Testis (tissue), 3 donors: ENCODE data around the gene KATNAL1. TPM values are rescaled to one million over a fixed set of nuclear protein-coding genes. Genes with fewer than 3 reads are reported as not detected.
"Not testable (repeated sequence)": the region's sequence is repeated elsewhere in the genome, so short reads cannot be mapped to it uniquely, and the experiment has no call there.

Experiments used
- DNase-seq: peaks from one replicate; pipeline ENCODE4 v3.0.0-alpha.2; 2019
- H3K27ac ChIP-seq, 2 donors: fragments of 200-600 bp; sonication (generic); one replicate each; pipeline ENCODE4 v1.5.1; 2019
- H3K27me3 ChIP-seq: fragments of 200-600 bp; sonication (generic); one replicate; pipeline ENCODE4 v1.5.1; 2019
- H3K36me3 ChIP-seq: fragments of 200-600 bp; sonication (generic); one replicate; pipeline ENCODE4 v1.5.1; 2017; ENCODE audit warnings: low read depth; ENCODE audit errors: missing control alignments
- H3K4me1 ChIP-seq: fragments of 200-600 bp; sonication (generic); one replicate; pipeline ENCODE4 v1.5.1; 2019
- H3K4me3 ChIP-seq, 2 donors: fragments of 200-600 bp; sonication (generic); one replicate each; pipeline ENCODE4 v1.5.1; 2017 to 2019
- H3K9me3 ChIP-seq: fragments of 200-600 bp; sonication (generic); one replicate; pipeline ENCODE4 v1.5.1; 2017
- POLR2A ChIP-seq: fragments of 450-650 bp; IDR thresholded peaks from one replicate; pipeline ENCODE4 v1.6.1; 2017; ENCODE audit warnings: antibody characterized with exemption, mild to moderate bottlenecking, moderate library complexity
- WGBS, 2 donors: methylation state at CpG; one replicate each; pipeline ENCODE4 v1.1.5; 2018; 5-methylcytosine and 5-hydroxymethylcytosine counted together
- intact Hi-C: fragments of 100-400 bp; cut with DNase I; formaldehyde crosslinking; loops from one replicate; pipeline ENCODE4 v1.15.1; 2023; ENCODE audit warnings: low total_unique reads
- polyA plus RNA-seq: library from polyadenylated mRNA; stranded (reverse); fragments of 350-450 nt; fragmentation: Illumina TruSeq; extraction: RNeasy Lipid Tissue Mini Kit (QIAGEN cat#74804); gene quantifications from one replicate; pipeline ENCODE4 v1.2.3, GENCODE V29; 2014; ENCODE audit warnings: low read depth, low replicate concordance; ENCODE audit not compliant: insufficient read depth
- total RNA-seq, 2 donors: library from RNA; depleted of rRNA; stranded (reverse); fragments of >200 nt; gene quantifications; one replicate each; pipeline ENCODE4 v1.2.3, GENCODE V29; 2016
- TF ChIP-seq, protein P1 (sequence below), 3 experiments: fragments of 450-650 bp in 2 of 3; fragments of 200-600 bp in 1 of 3; sonication (generic) in 1 of 3; IDR thresholded peaks; one replicate each; pipeline ENCODE4 v1.5.1; 2016 to 2019; ENCODE audit warnings: antibody characterized with exemption in 3 of 3, mild to moderate bottlenecking in 2 of 3, moderate library complexity in 1 of 3

KATNAL1 gene
- total and polyA plus RNA-seq, 3 donors from 2014 or later, result 19.0 to 40.5 (median 20.1) TPM

DNA sequence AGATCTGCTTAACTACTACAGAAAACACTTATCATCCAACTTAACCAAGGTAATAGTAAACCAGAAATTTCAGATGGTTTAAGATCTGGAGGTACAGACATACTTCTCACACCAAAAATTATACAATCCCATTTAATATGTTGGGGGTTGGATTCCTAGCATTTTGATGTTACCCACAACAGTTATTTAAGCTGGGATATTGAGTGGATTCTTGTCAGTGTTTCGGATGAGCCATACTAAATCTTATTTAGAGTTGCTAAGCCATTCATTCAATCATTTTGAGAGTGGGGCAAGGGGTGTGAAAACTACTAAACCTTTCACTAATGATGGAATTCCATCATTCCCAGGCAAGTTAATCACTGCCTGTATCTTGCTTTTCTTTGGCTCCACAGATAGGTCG is 40.6 kb downstream of the KATNAL1 start:
- no peak for TF ChIP-seq POLR2A
- TF ChIP-seq, protein P1, sequence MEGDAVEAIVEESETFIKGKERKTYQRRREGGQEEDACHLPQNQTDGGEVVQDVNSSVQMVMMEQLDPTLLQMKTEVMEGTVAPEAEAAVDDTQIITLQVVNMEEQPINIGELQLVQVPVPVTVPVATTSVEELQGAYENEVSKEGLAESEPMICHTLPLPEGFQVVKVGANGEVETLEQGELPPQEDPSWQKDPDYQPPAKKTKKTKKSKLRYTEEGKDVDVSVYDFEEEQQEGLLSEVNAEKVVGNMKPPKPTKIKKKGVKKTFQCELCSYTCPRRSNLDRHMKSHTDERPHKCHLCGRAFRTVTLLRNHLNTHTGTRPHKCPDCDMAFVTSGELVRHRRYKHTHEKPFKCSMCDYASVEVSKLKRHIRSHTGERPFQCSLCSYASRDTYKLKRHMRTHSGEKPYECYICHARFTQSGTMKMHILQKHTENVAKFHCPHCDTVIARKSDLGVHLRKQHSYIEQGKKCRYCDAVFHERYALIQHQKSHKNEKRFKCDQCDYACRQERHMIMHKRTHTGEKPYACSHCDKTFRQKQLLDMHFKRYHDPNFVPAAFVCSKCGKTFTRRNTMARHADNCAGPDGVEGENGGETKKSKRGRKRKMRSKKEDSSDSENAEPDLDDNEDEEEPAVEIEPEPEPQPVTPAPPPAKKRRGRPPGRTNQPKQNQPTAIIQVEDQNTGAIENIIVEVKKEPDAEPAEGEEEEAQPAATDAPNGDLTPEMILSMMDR (IDR thresholded peaks at IDR 0.05), result no peak
- H3K27ac ChIP-seq, result no peak overlapping the region

DNA sequence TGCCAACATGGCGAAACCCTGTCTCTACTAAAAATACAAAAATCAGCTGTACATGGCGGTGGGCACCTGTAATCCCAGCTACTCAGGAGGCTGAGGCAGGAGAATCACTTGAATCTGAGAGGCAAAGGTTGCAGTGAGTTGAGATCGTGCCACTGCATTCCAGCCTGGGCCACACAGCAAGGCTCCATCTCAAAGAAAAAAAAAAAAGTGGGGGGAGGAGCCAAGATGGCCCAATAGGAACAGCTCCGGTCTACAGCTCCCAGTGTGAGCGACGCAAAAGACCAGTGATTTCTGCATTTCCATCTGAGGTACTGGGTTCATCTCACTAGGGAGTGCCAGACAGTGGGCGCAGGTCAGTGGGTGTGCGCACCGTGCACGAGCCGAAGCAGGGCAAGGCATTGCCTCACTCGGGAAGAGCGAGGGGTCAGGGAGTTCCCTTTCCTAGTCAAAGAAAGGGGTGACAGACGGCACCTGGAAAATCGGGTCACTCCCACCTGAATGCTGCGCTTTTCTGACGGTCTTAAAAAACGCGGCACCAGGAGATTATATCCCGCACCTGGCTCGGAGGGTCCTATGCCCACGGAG is 48.1 kb downstream of the KATNAL1 start:
- WGBS, 2 donors, result 96% methylated on average over 22 of the region's 22 CpGs
- H3K36me3 ChIP-seq, DNase-seq, H3K9me3 ChIP-seq, intact Hi-C loops, H3K27ac ChIP-seq, H3K4me3 ChIP-seq, H3K27me3 ChIP-seq, H3K4me1 ChIP-seq: not testable (repeated sequence)

More for the DNA sequence above, 40.6 kb downstream of the KATNAL1 start:
- Histone ChIP-seq H3K9me3 (no peaks in the 10 kb centered on the region), H3K36me3 (no peaks in the 10 kb centered on the region), H3K27me3 (no peaks in the 10 kb centered on the region), H3K4me3 (no peak overlapping the region), H3K4me1 (no peaks in the 10 kb centered on the region)
- no peak for DNase-seq
- intact Hi-C loops, result no loop called here
- WGBS, 2 donors, result 77 to 81% methylated on average over 2 of the region's 2 CpGs

DNA sequence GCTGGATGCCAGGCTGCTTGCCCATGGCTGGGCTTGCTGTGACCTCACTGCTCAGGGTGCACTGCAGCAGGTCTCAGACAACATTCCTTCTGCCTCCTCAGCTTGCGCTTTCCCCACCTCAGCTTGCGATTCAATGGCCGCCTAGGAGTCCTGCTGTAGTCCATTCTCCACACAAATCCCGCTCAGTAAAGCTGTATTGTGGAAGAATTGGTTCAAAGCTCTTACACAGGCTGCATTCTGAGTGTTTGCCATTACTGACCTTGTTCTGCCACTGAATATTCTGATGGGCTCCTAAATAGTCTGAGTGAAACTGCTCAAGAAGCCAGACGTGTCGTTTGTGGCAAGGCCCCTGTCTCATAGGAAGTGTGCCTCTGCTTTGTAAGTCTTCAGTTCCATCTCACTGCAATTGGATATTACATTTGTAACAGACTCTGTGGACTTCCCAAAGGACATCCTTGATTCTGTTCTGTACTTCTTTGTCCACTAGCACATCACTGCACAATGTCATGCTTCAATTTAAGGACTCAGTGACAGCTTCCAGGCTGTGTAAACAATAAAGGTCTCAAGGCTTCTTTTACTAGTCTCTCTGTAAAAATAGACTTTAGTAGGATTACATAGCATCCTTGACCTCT is 49.8 kb downstream of the KATNAL1 start:
- Histone ChIP-seq H3K4me3 (no peak overlapping the region), H3K4me1 (no peaks in the 10 kb centered on the region), H3K27me3 (no peaks in the 10 kb centered on the region), H3K36me3 (no peaks in the 10 kb centered on the region), H3K9me3 (no peaks in the 10 kb centered on the region), H3K27ac (no peak overlapping the region)
- no peak for DNase-seq
- TF ChIP-seq, protein P1 (IDR thresholded peaks at IDR 0.05), result no peak
- TF ChIP-seq POLR2A, result no peak
- intact Hi-C loops, result no loop called here
- 75 to 85% methylated on average over 6 of the region's 6 CpGs for WGBS, 2 donors

DNA sequence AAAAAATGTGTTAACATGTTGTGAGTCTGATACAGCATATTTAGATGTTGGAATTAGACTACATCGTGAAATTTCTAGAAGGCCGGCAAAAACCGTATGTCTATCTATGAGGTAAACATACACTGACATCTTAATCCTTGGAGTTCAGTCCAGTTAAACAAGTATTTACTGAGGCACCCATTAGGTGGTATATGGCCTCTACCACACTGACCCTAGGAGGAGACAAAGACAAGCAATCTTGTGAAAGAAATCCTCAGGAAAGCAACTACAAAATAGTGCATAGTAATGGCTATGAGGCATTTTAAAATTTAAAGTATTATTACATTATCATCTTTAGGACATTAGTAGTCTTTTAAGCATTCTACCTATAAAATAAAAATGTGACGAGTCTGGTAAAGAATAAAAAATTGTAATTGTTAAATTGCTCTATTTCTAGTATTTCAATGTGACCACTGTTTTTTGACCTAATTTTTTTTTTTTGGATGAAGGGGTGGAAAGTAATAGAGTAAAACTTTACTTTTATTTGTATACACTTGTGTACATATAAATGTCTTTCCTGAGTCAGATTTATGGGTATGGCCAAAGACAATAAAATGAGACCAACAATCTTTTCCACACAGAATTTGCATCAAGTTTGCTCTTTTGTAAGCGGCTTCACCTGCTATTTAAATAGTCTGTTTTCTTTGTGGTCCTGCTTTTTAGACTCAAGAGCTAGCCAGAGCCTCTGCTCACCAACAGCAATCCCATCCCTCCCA is 50.5 kb downstream of the KATNAL1 start:
- intact Hi-C loops, result no loop called here
- Histone ChIP-seq H3K27me3 (no peaks in the 10 kb centered on the region), H3K4me1 (no peaks in the 10 kb centered on the region), H3K36me3 (no peaks in the 10 kb centered on the region), H3K27ac (no peak overlapping the region), H3K4me3 (no peak overlapping the region), H3K9me3 (no peaks in the 10 kb centered on the region)
- DNase-seq, result no peak
- TF ChIP-seq, protein P1 (IDR thresholded peaks at IDR 0.05), result no peak
- WGBS, 2 donors, result 90 to 96% methylated on average over 5 of the region's 5 CpGs

DNA sequence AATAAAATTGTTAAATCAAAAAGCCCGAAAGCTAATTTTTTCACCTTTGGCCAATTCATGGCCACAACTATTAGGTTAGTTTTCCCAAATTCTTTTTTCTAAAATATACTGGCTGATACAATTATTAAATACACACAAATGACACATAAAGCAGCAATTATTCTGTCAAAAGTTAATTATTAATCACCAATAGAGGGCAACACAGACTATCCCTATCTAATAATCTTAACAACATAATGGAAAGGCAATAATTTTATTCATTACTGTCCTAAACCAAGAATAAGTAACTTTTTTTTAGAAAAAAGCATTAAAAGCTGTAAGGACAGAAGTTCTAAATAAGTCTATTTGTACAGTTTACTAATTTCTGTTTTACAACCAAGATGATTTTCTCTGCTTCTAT is 51.7 kb downstream of the KATNAL1 start:
- Histone ChIP-seq H3K4me3 (no peak overlapping the region), H3K27ac (no peak overlapping the region), H3K36me3 (no peaks in the 10 kb centered on the region), H3K4me1 (no peaks in the 10 kb centered on the region), H3K9me3 (no peaks in the 10 kb centered on the region), H3K27me3 (no peaks in the 10 kb centered on the region)
- no peak for DNase-seq
- TF ChIP-seq, protein P1 (IDR thresholded peaks at IDR 0.05), result no peak
- no peak for TF ChIP-seq POLR2A
- 95 to 98% methylated on average over 1 of the region's 1 CpG for WGBS, 2 donors
- intact Hi-C loops, result no loop called here
